Ishikawa (cell line): ENCODE results near the gene CFAP20DC.

Experiments
- CEBPB ChIP-seq: IDR thresholded peaks from 2 replicates; pipeline ENCODE4 v1.6.1; 2012
- EGR1 ChIP-seq: IDR thresholded peaks from 2 replicates; pipeline ENCODE4 v1.6.1; 2012
- EP300 ChIP-seq: IDR thresholded peaks from 2 replicates; pipeline ENCODE4 v1.6.1; 2012; ENCODE audit warnings: borderline replicate concordance
- FOXM1 ChIP-seq: IDR thresholded peaks from 2 replicates; pipeline ENCODE4 v1.6.1; 2012; ENCODE audit warnings: low read depth, borderline replicate concordance
- MAX ChIP-seq: IDR thresholded peaks from 2 replicates; pipeline ENCODE4 v1.6.1; 2012
- NFIC ChIP-seq: IDR thresholded peaks from 2 replicates; pipeline ENCODE4 v1.6.1; 2012
- RAD21 ChIP-seq: IDR thresholded peaks from 2 replicates; pipeline ENCODE4 v1.6.1; 2012; ENCODE audit warnings: low read depth
- REST ChIP-seq: IDR thresholded peaks from 2 replicates; pipeline ENCODE4 v1.6.1; 2012; ENCODE audit warnings: low read depth, mild to moderate bottlenecking
- TAF1 ChIP-seq: IDR thresholded peaks from 2 replicates; pipeline ENCODE4 v1.6.1; 2012; ENCODE audit warnings: low read depth, mild to moderate bottlenecking
- TCF12 ChIP-seq: IDR thresholded peaks from 2 replicates; pipeline ENCODE4 v1.6.1; 2012; ENCODE audit warnings: low read depth
- TEAD4 ChIP-seq: IDR thresholded peaks from 2 replicates; pipeline ENCODE4 v1.6.1; 2012
- USF1 ChIP-seq: IDR thresholded peaks from 2 replicates; pipeline ENCODE4 v1.6.1; 2012
- YY1 ChIP-seq: IDR thresholded peaks from 2 replicates; pipeline ENCODE4 v1.6.1; 2012; ENCODE audit warnings: low read depth
- ZBTB7A ChIP-seq: IDR thresholded peaks from 2 replicates; pipeline ENCODE4 v1.6.1; 2012; ENCODE audit warnings: low read depth

- TF ChIP-seq CEBPB (no peak), MAX (no peak), ZBTB7A (no peak), YY1 (no peak), TCF12 (no peak), REST (no peak), RAD21 (no peak), EP300 (no peak), EGR1 (no peak), NFIC (no peak), TAF1 (no peak), USF1 (no peak), TEAD4 (no peak), FOXM1 (no peak)
Measured at GRCh38 chr3:59001675-59002074, 48.1 kb downstream of the CFAP20DC start.
